ENCODE measurements around the gene OR52D1. TPM values are rescaled to one million over a fixed set of nuclear protein-coding genes. Genes with fewer than 3 reads are reported as not detected.

OR52D1 gene
- polyA plus RNA-seq, 1 donor from 2014 or later = not detected

- Histone ChIP-seq H3K27me3 (ENCODE audit: insufficient read depth, low read depth, low read length) (no peaks in the 10 kb centered on the region), H3F3A (ENCODE audit: insufficient read depth, low read length, poor library complexity, severe bottlenecking) (no peaks in the 10 kb centered on the region), H3K27ac (ENCODE audit: low read length) (no peak overlapping the region), H2AFZ (ENCODE audit: low read depth, low read length) (no peak overlapping the region), H3K4me2 (ENCODE audit: low read length) (no peak overlapping the region), H3K36me3 (ENCODE audit: insufficient read depth, low read length) (no peaks in the 10 kb centered on the region), H3K4me3 (ENCODE audit: low read length) (no peak overlapping the region), H4K20me1 (ENCODE audit: insufficient read depth) (no peaks in the 10 kb centered on the region), H3K79me2 (replicated peaks; ENCODE audit: insufficient read depth, low read length) (no peaks in the 10 kb centered on the region), H3K9ac (ENCODE audit: low read length) (no peak overlapping the region), H3K9me2 (ENCODE audit: insufficient read depth, low read length) (no peaks in the 10 kb centered on the region), H3K9me3 (ENCODE audit: low read length) (no peaks in the 10 kb centered on the region)
- TF ChIP-seq SMC3 (conservative IDR thresholded peaks at IDR 0.05; ENCODE audit: poor library complexity) (no peak), MXI1 (conservative IDR thresholded peaks at IDR 0.05; ENCODE audit: poor library complexity, severe bottlenecking) (no peak), EZH2 (IDR thresholded peaks at IDR 0.05; ENCODE audit: borderline replicate concordance, insufficient read depth, low read length, poor library complexity, severe bottlenecking) (no peak), REST (IDR thresholded peaks at IDR 0.05; ENCODE audit: borderline replicate concordance) (no peak), RAD21 (conservative IDR thresholded peaks at IDR 0.05) (no peak), CTCF (IDR thresholded peaks at IDR 0.05; ENCODE audit: poor library complexity, severe bottlenecking) (no peak), POLR2AphosphoS5 (IDR thresholded peaks at IDR 0.05) (no peak), EP300 (conservative IDR thresholded peaks at IDR 0.05; ENCODE audit: poor library complexity, severe bottlenecking) (no peak), TAF1 (IDR thresholded peaks at IDR 0.05; ENCODE audit: low read depth) (no peak)
Observed at GRCh38 chr11:5504403-5504921, 16.0 kb downstream of the OR52D1 start.

- Histone ChIP-seq H3K36me3 (ENCODE audit: insufficient read depth, low read length) (no peaks in the 10 kb centered on the region), H3K4me3 (ENCODE audit: low read length) (no peak overlapping the region), H3K27me3 (ENCODE audit: insufficient read depth, low read depth, low read length) (no peaks in the 10 kb centered on the region), H3K27ac (ENCODE audit: low read length) (no peak overlapping the region), H2AFZ (ENCODE audit: low read depth, low read length) (no peak overlapping the region), H3K79me2 (replicated peaks; ENCODE audit: insufficient read depth, low read length) (no peaks in the 10 kb centered on the region), H3K4me2 (ENCODE audit: low read length) (no peak overlapping the region), H4K20me1 (ENCODE audit: insufficient read depth) (no peaks in the 10 kb centered on the region), H3K9me2 (ENCODE audit: insufficient read depth, low read length) (no peaks in the 10 kb centered on the region), H3F3A (ENCODE audit: insufficient read depth, low read length, poor library complexity, severe bottlenecking) (no peaks in the 10 kb centered on the region), H3K9me3 (ENCODE audit: low read length) (no peaks in the 10 kb centered on the region), H3K9ac (ENCODE audit: low read length) (no peak overlapping the region)
- no peak for TF ChIP-seq RAD21 (conservative IDR thresholded peaks at IDR 0.05)
- TF ChIP-seq TAF1 (IDR thresholded peaks at IDR 0.05; ENCODE audit: low read depth) = no peak
- TF ChIP-seq CTCF (IDR thresholded peaks at IDR 0.05; ENCODE audit: poor library complexity, severe bottlenecking) = no peak
- TF ChIP-seq SMC3 (conservative IDR thresholded peaks at IDR 0.05; ENCODE audit: poor library complexity) = no peak
- TF ChIP-seq EZH2 (IDR thresholded peaks at IDR 0.05; ENCODE audit: borderline replicate concordance, insufficient read depth, low read length, poor library complexity, severe bottlenecking) = no peak
- no peak for TF ChIP-seq REST (IDR thresholded peaks at IDR 0.05; ENCODE audit: borderline replicate concordance)
- no peak for TF ChIP-seq POLR2AphosphoS5 (IDR thresholded peaks at IDR 0.05)
- no peak for TF ChIP-seq MXI1 (conservative IDR thresholded peaks at IDR 0.05; ENCODE audit: poor library complexity, severe bottlenecking)
- TF ChIP-seq EP300 (conservative IDR thresholded peaks at IDR 0.05; ENCODE audit: poor library complexity, severe bottlenecking) = no peak
Observed at GRCh38 chr11:5505363-5506048, 17.0 kb downstream of the OR52D1 start.
